Calu3 (cell line): ENCODE results near the gene EMD. TPM values are rescaled to one million over a fixed set of nuclear protein-coding genes. Genes with fewer than 3 reads are reported as not detected.

Experiments
- BruUV-seq: library from RNA; stranded (reverse); fragments of 400-500 nt; replicated peaks from 2 replicates; lab custom pipeline; 2021; lab: Mats Ljungman, UMichigan
- CTCF ChIA-PET: fragments of 300-600 bp; sonication (Branson Sonifier 250); formaldehyde crosslinking; loops from one replicate; lab custom pipeline; 2022; ENCODE audit warnings: antibody characterized with exemption; lab: Charles Lee
- DNase-seq: peaks from one replicate; pipeline ENCODE4 v3.0.0; 2022
- H3K27ac Mint-ChIP-seq: one replicate; pipeline ENCODE4 v1.8.0; 2022; ENCODE audit warnings: mixed read lengths; ENCODE audit not compliant: unreplicated experiment
- H3K27me3 Mint-ChIP-seq: one replicate; pipeline ENCODE4 v1.8.0; 2022; ENCODE audit warnings: mixed read lengths; ENCODE audit not compliant: unreplicated experiment
- H3K36me3 Mint-ChIP-seq: one replicate; pipeline ENCODE4 v1.8.0; 2022; ENCODE audit warnings: mild to moderate bottlenecking, moderate library complexity, mixed read lengths; ENCODE audit not compliant: insufficient read depth, unreplicated experiment
- H3K4me1 Mint-ChIP-seq: one replicate; pipeline ENCODE4 v1.8.0; 2022; ENCODE audit warnings: mild to moderate bottlenecking, low read depth, mixed read lengths; ENCODE audit not compliant: unreplicated experiment
- H3K4me3 Mint-ChIP-seq: one replicate; pipeline ENCODE4 v1.8.0; 2022; ENCODE audit warnings: mild to moderate bottlenecking, low read depth, moderate library complexity, mixed read lengths; ENCODE audit not compliant: unreplicated experiment
- H3K9me3 Mint-ChIP-seq: one replicate; pipeline ENCODE4 v1.8.0; 2022; ENCODE audit warnings: low read depth, mixed read lengths; ENCODE audit not compliant: unreplicated experiment
- intact Hi-C: fragments of 100-400 bp; cut with micrococcal nuclease; formaldehyde crosslinking; loops from one replicate; pipeline ENCODE4 v1.10.0; 2022; ENCODE audit not compliant: unreplicated experiment
- total RNA-seq: library from RNA; stranded (reverse); gene quantifications from 2 replicates; pipeline ENCODE4 v1.2.3, GENCODE V29; 2022
- TF ChIP-seq, protein P1 (sequence below): fragments of 200-600 bp; IDR thresholded peaks from one replicate; pipeline ENCODE4 v1.8.0; 2022; ENCODE audit warnings: antibody characterized with exemption; ENCODE audit not compliant: unreplicated experiment

EMD gene
- total RNA-seq, 1 experiment from 2014 or later, result 75.1 TPM

DNA sequence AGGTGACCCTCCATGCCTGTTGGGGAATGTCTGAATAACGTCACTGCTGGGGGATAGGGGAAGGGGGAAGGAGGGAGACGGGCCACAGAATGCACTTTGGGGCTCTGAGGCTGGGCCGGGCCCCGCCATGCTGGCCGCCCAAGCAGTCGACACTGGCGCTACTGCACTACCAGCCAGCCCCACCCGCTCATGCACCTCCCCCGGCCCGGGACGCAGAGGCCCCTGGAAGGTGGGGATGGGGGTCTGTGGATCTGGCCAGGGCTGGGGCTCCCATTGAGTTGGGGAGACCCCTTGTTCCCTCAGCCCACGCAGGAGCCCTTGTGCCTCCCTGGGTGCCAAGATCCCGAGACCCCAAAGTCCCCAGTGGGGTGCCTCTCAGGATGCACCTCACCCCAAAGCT is 22.5 kb upstream of the EMD start:
- H3K36me3 Mint-ChIP-seq, result peaks cover 85% of the 10 kb centered on the region
- CTCF ChIA-PET, result no interaction called here
- DNase-seq, result no peak
- H3K27me3 Mint-ChIP-seq, result no peaks in the 10 kb centered on the region
- peaks cover 7% of the 10 kb centered on the region for H3K4me1 Mint-ChIP-seq
- no TSS peak for BruUV-seq
- intact Hi-C loops, result no loop called here
- no peaks in the 10 kb centered on the region for H3K9me3 Mint-ChIP-seq
- H3K27ac Mint-ChIP-seq, result no peak overlapping the region
- TF ChIP-seq, protein P1, sequence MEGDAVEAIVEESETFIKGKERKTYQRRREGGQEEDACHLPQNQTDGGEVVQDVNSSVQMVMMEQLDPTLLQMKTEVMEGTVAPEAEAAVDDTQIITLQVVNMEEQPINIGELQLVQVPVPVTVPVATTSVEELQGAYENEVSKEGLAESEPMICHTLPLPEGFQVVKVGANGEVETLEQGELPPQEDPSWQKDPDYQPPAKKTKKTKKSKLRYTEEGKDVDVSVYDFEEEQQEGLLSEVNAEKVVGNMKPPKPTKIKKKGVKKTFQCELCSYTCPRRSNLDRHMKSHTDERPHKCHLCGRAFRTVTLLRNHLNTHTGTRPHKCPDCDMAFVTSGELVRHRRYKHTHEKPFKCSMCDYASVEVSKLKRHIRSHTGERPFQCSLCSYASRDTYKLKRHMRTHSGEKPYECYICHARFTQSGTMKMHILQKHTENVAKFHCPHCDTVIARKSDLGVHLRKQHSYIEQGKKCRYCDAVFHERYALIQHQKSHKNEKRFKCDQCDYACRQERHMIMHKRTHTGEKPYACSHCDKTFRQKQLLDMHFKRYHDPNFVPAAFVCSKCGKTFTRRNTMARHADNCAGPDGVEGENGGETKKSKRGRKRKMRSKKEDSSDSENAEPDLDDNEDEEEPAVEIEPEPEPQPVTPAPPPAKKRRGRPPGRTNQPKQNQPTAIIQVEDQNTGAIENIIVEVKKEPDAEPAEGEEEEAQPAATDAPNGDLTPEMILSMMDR, result no peak
- H3K4me3 Mint-ChIP-seq, result no peak overlapping the region

DNA sequence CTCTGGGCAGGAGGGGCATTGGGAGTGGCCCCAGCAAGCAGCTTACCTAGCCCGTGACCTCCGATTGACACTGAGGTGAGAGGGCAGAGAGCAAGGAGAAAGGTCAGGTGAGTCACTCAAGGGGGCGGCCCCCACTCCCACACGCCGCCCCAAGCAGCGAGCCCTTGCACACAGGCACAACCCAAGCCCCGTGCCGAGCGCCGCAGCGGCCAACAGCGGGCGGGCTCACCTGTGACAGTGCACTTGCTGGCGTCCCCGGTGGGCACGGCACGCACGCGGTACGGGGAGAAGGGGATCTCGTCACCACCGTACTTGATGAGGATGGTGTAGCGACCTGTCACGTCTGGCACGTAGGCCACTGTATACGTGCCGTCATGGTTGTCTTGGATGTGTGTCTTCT is 21.9 kb upstream of the EMD start:
- H3K27ac Mint-ChIP-seq, result no peak overlapping the region
- BruUV-seq, result no TSS peak
- peaks cover 85% of the 10 kb centered on the region for H3K36me3 Mint-ChIP-seq
- no peak for DNase-seq
- no peak overlapping the region for H3K4me3 Mint-ChIP-seq
- no peaks in the 10 kb centered on the region for H3K27me3 Mint-ChIP-seq
- CTCF ChIA-PET, result no interaction called here
- TF ChIP-seq, protein P1, result no peak
- no peaks in the 10 kb centered on the region for H3K9me3 Mint-ChIP-seq
- peaks cover 7% of the 10 kb centered on the region for H3K4me1 Mint-ChIP-seq
- intact Hi-C loops, result no loop called here

DNA sequence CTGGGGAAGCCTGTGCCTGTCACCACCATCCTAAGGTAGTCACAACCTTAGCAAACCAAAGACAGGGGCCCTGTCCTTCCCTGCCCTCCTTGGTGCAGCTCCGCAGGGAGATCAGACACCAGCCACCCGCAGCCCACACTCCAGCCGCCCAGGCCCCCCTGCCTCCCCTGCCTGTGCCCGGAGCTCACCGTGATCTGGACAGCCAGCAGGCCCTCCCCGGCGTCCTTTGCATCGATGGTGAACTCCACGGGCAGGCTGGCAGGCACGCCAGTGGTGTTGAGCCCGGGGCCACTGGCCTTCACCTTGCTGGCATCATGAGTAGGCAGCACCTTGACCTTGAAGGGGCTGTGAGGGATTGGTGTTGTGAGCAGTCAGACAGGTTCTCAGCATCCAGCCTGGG is 21.1 kb upstream of the EMD start:
- intact Hi-C loops, result no loop called here
- CTCF ChIA-PET, result no interaction called here
- Mint-ChIP-seq H3K27ac (peak overlapping the region; percentile 23), H3K4me3 (no peak overlapping the region), H3K4me1 (peaks cover 7% of the 10 kb centered on the region), H3K27me3 (no peaks in the 10 kb centered on the region), H3K9me3 (no peaks in the 10 kb centered on the region), H3K36me3 (peaks cover 87% of the 10 kb centered on the region)
- TF ChIP-seq, protein P1, result no peak
- DNase-seq, result no peak
- BruUV-seq, result no TSS peak

DNA sequence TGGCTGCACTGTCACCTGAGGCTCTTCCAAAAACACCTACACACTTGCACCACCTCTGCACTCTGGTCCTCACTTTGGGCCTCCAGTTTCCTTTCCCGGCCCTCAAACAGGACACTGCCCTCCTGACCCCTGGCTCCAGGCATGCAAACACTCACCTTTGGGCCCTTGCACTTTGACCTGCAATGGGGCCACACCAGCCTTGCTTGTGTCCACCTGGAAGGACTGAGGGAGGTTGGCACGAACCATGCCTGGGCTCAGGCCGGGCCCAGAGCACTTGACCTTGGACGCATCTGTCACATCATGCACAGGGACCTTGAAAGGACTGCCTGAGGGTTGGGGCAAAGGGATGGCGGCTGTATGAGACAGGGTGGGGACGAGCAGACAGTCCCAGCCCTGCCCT is 20.3 kb upstream of the EMD start:
- TF ChIP-seq, protein P1, result no peak
- no peak overlapping the region for H3K27ac Mint-ChIP-seq
- CTCF ChIA-PET, result no interaction called here
- H3K4me3 Mint-ChIP-seq, result peak overlapping the region; percentile 6
- H3K9me3 Mint-ChIP-seq, result no peaks in the 10 kb centered on the region
- BruUV-seq, result no TSS peak
- H3K27me3 Mint-ChIP-seq, result no peaks in the 10 kb centered on the region
- intact Hi-C loops, result no loop called here
- H3K4me1 Mint-ChIP-seq, result peaks cover 7% of the 10 kb centered on the region
- no peak for DNase-seq
- H3K36me3 Mint-ChIP-seq, result peaks cover 87% of the 10 kb centered on the region
